BE2C (cell line): ENCODE measurements around the gene PTPRN2.

Source experiments
- DNase-seq: peaks from one replicate; pipeline ENCODE4 v3.0.0-alpha.2; 2020
- H3K27me3 ChIP-seq: fragments of 250-450 bp; sonication (Bioruptor Pico); 2 replicates; pipeline ENCODE4 v1.5.1; 2020; ENCODE audit warnings: mild to moderate bottlenecking
- H3K36me3 ChIP-seq: fragments of 250-450 bp; sonication (Bioruptor Pico); 2 replicates; pipeline ENCODE4 v1.5.1; 2020; ENCODE audit warnings: mild to moderate bottlenecking
- H3K4me1 ChIP-seq: fragments of 250-450 bp; sonication (Bioruptor Pico); 2 replicates; pipeline ENCODE4 v1.5.1; 2020
- H3K4me3 ChIP-seq: 2 replicates; pipeline ENCODE4 v1.5.1; 2011; ENCODE audit warnings: low read depth, low read length
- H3K9me3 ChIP-seq: fragments of 250-450 bp; sonication (Bioruptor Pico); 2 replicates; pipeline ENCODE4 v1.5.1; 2020
- CTCF ChIP-seq: IDR thresholded peaks from 2 replicates; pipeline ENCODE4 v1.5.1; 2012; ENCODE audit warnings: mild to moderate bottlenecking, low read depth, low read length

Gene PTPRN2

GRCh38 chr7:158023681-158024350 lies 563.8 kb downstream of the PTPRN2 start:
- no peaks in the 10 kb centered on the region for H3K4me1 ChIP-seq
- H3K36me3 ChIP-seq = no peaks in the 10 kb centered on the region
- TF ChIP-seq CTCF = no peak
- no peak overlapping the region for H3K4me3 ChIP-seq
- H3K9me3 ChIP-seq = no peaks in the 10 kb centered on the region
- no peaks in the 10 kb centered on the region for H3K27me3 ChIP-seq
- DNase-seq = no peak

- H3K4me1 ChIP-seq = no peaks in the 10 kb centered on the region
- no peak overlapping the region for H3K4me3 ChIP-seq
- H3K36me3 ChIP-seq = no peaks in the 10 kb centered on the region
- H3K27me3 ChIP-seq = no peaks in the 10 kb centered on the region
- H3K9me3 ChIP-seq = no peaks in the 10 kb centered on the region
- no peak for TF ChIP-seq CTCF
- DNase-seq = no peak
These were observed 564.5 kb downstream of the PTPRN2 start for GRCh38 chr7:158023157-158023556.

GRCh38 chr7:158022601-158023000 lies 565.0 kb downstream of the PTPRN2 start:
- no peaks in the 10 kb centered on the region for H3K9me3 ChIP-seq
- no peaks in the 10 kb centered on the region for H3K36me3 ChIP-seq
- H3K27me3 ChIP-seq = no peaks in the 10 kb centered on the region
- H3K4me3 ChIP-seq = no peak overlapping the region
- H3K4me1 ChIP-seq = no peaks in the 10 kb centered on the region
- TF ChIP-seq CTCF = no peak
- no peak for DNase-seq

- Histone ChIP-seq H3K4me1 (no peaks in the 10 kb centered on the region), H3K36me3 (no peaks in the 10 kb centered on the region), H3K4me3 (no peak overlapping the region), H3K9me3 (no peaks in the 10 kb centered on the region), H3K27me3 (no peaks in the 10 kb centered on the region)
- DNase-seq = no peak
- TF ChIP-seq CTCF = no peak
These were observed 565.8 kb downstream of the PTPRN2 start for GRCh38 chr7:158021836-158022235.

- Histone ChIP-seq H3K4me1 (no peaks in the 10 kb centered on the region), H3K36me3 (no peaks in the 10 kb centered on the region), H3K27me3 (no peaks in the 10 kb centered on the region), H3K9me3 (no peaks in the 10 kb centered on the region), H3K4me3 (no peak overlapping the region)
- TF ChIP-seq CTCF = no peak
- DNase-seq = no peak
These were observed 566.9 kb downstream of the PTPRN2 start for GRCh38 chr7:158020706-158021095.

GRCh38 chr7:158019726-158020705 lies 567.6 kb downstream of the PTPRN2 start:
- DNase-seq = no peak
- no peak for TF ChIP-seq CTCF
- Histone ChIP-seq H3K4me3 (no peak overlapping the region), H3K4me1 (no peaks in the 10 kb centered on the region), H3K27me3 (no peaks in the 10 kb centered on the region), H3K36me3 (no peaks in the 10 kb centered on the region), H3K9me3 (no peaks in the 10 kb centered on the region)
